Activated CD8-positive, alpha-beta memory T cell treated with anti-CD3 and anti-CD28 coated beads, Interleukin-2, amount 50 U/mL, for 48 hours (primary cell): ENCODE measurements around the gene RABL6.

Experiments
- DNase-seq: peaks from one replicate; pipeline ENCODE4 v3.0.0-alpha.2; 2020

The RABL6 gene

DNA sequence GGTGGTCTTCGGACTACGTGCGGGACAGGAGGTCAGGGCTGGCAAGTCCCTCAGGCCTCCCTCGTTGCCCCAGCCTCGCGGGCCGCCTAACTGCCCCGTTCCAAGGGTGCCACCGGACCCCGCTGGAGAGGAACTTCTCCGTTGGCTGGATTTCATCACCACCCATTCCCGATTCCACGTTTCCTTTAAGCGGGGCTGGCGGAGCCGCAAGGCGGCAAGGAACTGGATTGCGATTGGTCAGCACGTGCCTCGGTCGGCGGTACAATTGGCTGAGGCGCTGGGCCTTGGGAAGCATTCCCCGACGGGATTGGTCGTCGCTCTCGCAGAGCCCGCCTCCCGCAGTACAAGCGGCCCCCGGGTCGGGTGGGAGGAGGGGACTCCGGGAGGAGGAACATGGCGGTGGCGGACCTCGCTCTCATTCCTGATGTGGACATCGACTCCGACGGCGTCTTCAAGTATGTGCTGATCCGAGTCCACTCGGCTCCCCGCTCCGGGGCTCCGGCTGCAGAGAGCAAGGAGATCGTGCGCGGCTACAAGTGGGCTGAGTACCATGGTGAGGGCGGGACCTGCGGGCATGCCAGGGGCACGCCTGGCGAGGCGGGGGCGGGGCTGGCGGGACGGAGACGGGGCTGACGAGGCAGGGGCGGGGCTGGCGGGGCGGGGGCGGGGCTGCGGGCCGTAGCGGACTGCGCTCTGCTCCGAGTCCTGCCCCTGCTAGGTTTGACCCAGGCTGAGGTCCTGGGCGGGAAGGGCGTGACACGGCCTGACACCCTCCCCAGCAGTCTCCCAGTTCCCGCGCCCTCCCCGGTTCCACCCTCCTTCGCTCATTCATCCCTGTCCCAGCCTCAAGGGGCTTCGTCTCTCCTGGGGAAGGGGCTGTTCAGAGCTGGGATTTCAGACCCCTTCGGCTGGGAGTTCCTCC lies 41.6 kb downstream of the RABL6 start, which contains the start of gene PHPT1:
Gene PHPT1 (plus strand): TSS at position 372 of the 922 bp plus-strand sequence. CDS start 22 bp downstream, at position 394.
- peak; percentile 96 for DNase-seq

DNA sequence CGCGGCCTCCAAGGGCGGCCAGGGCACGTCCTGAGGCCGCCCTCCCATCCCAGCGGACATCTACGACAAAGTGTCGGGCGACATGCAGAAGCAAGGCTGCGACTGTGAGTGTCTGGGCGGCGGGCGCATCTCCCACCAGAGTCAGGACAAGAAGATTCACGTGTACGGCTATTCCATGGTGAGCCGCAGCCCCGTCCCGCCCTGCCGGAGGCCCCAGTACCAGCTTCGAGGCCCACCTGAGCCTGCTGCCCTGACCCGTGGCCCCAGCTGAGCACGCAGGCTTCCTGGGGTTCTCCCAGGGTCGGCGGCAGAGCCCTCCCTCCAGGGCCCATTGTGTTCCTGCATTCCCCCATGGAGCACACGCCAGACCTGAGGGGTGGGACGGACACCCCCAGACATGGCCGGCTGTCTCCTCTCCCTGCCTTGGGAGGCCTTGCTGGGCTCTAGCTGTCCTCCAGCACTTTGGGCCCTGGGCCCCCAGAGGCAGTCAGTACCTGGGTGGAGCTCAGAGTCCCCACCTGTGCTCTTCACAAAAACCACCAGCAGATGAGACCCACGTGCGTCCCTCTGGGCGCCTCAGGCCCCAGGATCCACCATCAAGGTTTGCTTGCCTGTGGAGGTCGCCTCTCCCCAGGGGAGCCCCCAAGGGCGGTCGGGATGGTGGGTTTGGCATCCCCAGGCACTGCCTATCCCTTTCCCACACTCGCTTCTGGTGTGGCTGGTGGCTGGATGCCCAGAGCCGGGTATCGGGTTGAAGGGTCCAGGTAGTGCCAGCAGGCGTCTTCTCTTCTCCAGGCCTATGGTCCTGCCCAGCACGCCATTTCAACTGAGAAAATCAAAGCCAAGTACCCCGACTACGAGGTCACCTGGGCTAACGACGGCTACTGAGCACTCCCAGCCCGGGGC lies 42.5 kb downstream of the RABL6 start:
- no peak for DNase-seq

DNA sequence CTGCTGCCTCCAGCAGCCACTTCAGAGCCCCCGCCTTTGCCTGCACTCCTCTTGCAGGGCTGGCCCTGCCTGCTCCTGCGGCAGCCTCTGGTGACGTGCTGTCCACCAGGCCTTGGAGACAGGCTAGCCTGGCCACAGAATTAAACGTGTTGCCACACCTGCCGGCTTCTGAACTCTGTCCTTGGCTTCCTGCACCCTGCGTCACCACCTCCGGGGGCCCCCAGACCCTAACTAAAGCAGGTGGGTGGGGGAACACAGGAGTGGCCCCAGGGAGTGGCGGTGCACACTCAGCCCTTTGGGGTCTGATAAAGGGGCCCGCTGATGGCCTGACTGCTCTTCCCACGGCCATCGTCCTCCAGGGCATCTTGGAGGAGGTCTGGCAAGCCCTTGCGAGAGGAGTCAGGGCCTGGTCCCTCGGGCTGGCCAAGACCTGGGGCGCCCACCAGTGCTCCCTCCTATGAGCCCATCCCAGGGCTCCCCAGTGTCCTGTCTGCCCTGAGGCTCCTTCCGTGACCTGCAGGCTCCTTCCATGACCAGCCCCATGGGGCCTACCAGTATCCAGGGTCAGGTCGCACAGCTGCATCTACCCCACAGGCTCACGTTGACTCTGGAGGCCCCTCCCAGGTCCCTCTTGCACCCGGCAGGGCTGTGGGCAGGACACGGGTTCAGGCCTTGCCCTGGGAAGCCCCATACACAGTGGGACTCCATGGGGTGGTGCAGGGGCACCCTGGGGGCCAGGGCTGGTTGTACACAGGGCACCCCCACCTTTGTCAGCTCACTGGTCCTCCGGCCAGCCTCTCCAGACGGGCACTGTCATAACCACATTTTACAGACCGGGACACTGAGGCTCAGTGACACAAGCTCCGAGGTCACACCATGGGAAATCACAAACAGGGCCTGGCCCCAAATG lies 43.4 kb downstream of the RABL6 start:
- no peak for DNase-seq

DNA sequence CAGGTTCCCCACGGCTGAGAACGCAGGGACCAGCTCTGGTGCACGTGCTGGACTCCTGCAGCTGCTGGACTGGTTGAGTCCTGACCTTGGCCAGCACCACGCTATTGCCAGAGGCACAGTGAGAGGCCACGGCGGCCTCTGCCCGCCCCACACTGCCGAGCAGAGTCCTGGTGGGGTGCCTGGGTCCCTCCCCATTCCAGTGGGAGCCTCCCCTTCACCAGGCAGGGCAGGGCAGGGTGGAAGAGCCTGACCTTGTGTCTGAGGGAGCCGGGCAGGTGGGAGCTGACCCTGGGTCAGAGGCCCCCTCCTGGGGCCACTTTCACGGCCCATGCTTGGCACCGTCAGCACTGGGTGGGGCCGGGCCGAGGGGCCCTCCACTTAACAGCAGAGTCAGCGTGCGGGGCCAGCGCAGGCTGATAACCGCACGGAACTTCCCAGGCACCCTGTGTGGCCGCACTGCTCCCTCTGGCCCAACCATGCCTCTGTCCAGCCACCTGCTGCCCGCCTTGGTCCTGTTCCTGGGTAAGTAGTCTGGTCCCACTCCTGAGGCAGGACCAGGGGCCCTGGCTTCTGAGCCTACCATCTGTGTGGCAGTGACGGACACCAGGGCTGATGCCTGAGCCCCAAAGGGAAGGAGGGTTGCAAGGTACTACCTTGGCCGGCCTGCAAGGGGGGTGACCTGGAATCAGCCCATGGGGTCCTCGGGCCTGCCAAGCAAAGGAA lies 44.4 kb downstream of the RABL6 start, which contains the start of gene MAMDC4:
Gene MAMDC4 (plus strand): TSS at position 406 of the 723 bp plus-strand sequence. CDS start 71 bp downstream, at position 477.
- DNase-seq, result no peak

DNA sequence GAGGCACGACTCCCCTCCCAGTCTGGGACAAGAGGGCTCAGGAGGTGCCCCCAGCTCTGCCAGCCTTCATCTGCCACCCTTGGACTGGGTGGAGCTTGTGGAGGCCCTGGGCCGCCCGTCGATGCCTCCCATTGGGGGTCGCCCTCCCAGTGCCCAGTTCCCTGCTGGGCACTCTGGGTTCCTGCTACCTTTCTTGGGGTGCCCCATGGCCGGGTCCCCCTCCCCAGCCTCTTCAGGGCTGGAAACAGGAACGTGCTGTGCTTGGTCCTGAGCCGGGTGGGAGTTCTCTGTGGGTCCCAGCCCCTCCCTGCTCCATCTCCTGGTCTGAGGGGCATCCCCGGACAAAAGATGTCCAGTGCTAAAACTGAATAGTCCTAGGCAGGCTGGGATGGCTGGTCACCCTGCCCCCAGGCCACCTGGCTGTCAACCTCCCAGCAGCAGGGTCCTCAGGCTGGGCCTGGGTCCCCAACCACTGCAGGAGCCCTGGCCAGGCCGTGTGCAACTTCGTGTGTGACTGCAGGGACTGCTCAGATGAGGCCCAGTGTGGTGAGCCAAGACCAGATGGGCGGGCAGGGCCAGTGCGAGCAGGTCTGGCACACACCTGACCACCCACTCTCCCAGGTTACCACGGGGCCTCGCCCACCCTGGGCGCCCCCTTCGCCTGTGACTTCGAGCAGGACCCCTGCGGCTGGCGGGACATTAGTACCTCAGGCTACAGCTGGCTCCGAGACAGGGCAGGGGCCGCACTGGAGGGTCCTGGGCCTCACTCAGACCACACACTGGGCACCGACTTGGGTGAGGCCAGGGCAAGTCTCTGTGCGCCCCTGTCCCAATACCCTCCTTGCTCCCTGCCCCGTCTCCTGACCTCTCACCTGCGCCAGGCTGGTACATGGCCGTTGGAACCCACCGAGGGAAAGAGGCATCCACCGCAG lies 45.2 kb downstream of the RABL6 start:
- DNase-seq, result no peak

DNA sequence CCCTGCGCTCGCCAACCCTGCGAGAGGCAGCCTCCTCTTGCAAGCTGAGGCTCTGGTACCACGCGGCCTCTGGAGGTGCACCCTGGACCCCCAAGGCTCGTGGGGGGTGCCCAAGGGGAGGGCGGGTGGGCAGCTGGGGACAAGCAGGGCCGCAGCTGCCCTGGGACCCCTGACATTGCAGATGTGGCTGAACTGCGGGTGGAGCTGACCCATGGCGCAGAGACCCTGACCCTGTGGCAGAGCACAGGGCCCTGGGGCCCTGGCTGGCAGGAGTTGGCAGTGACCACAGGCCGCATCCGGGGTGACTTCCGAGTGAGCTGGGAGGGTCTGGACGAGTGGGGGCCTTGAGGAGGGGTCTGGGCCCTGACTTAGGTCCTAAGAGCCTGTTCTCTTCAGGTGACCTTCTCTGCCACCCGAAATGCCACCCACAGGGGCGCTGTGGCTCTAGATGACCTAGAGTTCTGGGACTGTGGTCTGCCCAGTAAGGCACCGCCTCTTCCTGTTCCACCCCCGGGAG lies 45.9 kb downstream of the RABL6 start:
- DNase-seq, result no peak

DNA sequence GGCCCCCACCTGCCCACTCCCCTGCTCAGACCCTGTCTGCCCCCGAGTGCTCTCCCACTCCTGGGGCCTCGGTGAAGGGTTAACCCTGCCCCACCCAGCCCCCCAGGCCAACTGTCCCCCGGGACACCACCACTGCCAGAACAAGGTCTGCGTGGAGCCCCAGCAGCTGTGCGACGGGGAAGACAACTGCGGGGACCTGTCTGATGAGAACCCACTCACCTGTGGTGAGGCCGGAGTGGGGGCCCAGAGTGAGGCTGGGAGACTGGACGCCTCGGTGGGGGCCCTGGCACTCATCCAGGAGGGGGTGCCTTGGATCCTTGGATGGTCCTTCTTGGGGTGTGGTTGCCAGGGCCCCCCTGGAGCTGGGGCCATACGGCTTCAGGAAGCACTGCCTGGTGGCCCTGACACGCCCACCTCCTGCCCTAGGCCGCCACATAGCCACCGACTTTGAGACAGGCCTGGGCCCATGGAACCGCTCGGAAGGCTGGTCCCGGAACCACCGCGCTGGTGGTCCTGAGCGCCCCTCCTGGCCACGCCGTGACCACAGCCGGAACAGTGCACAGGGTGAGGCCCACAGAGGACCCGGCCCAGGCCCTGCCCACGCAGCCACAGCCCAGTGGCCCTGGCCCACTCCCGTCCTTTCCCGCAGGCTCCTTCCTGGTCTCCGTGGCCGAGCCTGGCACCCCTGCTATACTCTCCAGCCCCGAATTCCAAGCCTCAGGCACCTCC lies 46.5 kb downstream of the RABL6 start:
- peak; percentile 53 for DNase-seq

DNA sequence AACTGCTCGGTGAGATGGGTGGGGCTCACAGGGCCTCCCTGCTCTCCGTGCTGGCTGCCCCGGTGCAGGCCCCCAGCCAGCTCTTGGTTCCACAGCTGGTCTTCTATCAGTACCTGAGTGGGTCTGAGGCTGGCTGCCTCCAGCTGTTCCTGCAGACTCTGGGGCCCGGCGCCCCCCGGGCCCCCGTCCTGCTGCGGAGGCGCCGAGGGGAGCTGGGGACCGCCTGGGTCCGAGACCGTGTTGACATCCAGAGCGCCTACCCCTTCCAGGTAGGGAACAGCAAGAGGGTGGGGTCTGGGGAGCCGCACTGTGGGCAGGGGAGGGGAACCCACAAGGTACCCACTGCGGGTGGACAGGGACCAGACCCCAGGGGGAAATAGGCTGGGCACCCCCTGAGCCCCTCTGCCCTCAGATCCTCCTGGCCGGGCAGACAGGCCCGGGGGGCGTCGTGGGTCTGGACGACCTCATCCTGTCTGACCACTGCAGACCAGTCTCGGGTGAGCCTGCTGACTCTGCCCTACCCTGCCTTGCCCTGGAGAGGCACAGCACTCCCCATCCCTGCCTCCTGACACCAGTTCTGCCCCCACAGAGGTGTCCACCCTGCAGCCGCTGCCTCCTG lies 47.2 kb downstream of the RABL6 start:
- peak; percentile 51 for DNase-seq

DNA sequence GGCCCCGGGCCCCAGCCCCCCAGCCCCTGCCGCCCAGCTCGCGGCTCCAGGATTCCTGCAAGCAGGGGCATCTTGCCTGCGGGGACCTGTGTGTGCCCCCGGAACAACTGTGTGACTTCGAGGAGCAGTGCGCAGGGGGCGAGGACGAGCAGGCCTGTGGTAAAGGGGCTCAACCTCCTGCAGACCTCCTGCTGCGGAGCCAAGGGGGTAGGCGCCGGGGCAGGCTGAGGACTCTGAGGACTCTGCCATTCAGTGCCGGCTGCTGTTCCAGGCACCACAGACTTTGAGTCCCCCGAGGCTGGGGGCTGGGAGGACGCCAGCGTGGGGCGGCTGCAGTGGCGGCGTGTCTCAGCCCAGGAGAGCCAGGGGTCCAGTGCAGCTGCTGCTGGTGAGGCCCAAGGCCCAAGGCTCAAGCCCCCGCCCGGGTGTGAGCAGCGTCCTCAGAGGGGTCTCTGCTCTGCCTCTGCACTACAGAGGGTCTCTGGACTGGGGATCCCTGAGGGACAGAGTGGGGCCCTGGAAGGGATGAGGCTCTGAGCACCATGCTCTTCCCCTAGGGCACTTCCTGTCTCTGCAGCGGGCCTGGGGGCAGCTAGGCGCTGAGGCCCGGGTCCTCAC lies 47.8 kb downstream of the RABL6 start:
- peak; percentile 51 for DNase-seq

DNA sequence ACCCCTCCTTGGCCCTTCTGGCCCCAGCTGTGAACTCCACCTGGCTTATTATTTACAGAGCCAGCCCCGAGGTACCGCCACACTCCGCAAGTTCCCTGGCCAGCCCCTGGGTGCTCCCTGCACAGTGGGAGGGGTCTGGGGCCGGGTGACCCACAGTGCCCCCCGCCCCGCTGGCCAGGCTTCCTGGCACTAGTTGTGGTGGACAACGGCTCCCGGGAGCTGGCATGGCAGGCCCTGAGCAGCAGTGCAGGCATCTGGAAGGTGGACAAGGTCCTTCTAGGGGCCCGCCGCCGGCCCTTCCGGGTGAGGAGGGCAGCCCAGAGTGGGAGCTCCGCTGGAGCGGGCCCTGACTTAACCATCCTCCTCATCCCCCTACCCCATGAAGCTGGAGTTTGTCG lies 48.3 kb downstream of the RABL6 start:
- peak; percentile 52 for DNase-seq

DNA sequence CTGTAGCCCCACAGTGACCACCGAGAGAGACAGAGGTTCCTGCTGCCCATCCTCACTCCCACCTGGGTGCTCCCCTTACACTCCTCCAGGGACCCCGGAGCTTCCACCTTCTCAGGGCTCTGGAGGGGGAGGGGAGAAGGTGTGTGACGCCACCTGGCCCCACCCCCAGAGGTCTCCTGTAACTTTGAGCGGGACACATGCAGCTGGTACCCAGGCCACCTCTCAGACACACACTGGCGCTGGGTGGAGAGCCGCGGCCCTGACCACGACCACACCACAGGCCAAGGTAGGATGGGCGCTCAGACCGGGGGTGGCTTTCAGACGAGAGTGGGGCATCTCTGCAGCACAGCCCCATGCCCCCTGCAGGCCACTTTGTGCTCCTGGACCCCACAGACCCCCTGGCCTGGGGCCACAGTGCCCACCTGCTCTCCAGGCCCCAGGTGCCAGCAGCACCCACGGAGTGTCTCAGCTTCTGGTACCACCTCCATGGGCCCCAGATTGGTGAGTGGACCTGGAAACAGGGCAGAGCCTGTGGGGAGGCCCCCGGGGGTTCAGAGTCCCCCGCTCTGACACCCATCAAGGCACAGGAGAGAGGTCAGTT lies 48.9 kb downstream of the RABL6 start:
- DNase-seq, result peak; percentile 55

DNA sequence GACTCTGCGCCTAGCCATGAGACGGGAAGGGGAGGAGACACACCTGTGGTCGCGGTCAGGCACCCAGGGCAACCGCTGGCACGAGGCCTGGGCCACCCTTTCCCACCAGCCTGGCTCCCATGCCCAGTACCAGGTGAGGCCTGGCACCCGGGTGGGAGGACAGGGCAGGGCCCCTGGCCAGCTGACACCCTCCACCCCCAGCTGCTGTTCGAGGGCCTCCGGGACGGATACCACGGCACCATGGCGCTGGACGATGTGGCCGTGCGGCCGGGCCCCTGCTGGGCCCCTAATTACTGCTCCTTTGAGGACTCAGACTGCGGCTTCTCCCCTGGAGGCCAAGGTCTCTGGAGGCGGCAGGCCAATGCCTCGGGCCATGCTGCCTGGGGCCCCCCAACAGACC lies 49.4 kb downstream of the RABL6 start:
- DNase-seq, result no peak

DNA sequence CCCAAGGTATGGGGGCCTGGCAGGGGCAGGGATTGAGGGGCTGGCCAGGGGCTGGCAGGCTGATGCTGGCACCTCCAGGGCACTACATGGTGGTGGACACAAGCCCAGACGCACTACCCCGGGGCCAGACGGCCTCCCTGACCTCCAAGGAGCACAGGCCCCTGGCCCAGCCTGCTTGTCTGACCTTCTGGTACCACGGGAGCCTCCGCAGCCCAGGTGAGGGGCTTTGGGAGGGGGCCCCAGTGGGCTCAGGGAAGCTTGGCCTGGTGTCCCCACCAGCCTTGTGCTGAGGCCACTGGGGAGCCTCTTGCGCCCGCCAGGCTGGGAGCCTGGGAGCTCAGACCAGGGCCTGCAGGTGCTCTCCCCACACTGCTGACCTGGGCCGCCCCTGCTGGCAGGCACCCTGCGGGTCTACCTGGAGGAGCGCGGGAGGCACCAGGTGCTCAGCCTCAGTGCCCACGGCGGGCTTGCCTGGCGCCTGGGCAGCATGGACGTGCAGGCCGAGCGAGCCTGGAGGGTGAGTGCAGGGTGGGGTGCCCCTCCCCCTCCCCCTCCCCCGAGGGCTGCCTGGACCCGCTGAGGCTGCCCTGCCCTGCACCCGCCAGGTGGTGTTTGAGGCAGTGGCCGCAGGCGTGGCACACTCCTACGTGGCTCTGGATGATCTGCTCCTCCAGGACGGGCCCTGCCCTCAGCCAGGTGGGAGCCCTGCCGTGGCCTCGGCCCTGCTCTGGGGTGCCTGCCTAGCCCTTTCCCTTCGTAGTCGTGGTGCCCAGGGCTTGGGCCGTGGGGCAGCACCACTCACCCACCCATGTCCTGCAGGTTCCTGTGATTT lies 50.0 kb downstream of the RABL6 start:
- DNase-seq, result peak; percentile 55

DNA sequence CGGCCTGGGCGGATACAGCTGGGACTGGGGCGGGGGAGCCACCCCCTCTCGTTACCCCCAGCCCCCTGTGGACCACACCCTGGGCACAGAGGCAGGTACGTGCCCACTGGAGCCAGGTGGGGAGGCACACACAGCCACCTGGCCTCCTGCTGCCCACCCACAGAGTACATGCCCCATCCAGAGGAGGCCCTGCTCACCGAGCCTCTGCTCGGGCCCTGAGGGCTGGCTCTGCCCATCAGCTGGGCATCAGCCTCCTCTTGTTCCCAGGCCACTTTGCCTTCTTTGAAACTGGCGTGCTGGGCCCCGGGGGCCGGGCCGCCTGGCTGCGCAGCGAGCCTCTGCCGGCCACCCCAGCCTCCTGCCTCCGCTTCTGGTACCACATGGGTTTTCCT lies 50.7 kb downstream of the RABL6 start:
- no peak for DNase-seq

DNA sequence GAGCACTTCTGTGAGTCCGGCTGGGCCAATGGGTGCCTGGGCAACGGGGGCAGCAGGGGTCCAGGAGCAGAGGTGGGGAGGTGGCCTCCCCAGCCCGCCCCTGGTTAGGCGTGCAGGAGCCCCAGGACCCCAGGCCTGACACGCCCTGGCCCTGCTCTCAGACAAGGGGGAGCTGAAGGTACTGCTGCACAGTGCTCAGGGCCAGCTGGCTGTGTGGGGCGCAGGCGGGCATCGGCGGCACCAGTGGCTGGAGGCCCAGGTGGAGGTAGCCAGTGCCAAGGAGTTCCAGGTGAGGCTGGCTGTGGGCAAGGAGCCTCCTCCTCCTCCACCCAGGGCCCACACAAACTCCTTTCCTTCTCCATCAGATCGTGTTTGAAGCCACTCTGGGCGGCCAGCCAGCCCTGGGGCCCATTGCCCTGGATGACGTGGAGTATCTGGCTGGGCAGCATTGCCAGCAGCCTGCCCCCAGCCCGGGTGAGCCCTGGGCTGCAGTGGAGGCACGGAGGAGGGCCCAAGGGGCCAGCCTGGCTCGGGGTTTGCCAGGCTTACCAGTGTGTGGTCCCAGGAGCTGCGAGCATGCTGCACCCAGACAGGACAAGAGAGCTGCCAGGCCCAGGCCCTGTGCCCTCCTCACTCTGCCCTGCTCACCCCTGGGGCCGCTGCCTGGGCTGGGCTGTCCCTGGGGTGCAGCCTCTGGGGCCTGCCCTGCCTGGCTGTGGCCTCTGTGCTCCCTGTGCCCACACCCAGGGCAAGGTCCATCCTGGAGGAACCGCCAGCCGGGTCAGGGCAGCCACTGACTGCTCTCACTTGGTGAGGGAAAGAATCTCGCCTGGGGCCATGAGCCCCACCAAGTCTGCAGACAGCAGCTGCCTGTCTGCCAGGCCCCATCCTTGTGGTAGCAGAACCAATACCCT lies 51.4 kb downstream of the RABL6 start:
- no peak for DNase-seq

DNA sequence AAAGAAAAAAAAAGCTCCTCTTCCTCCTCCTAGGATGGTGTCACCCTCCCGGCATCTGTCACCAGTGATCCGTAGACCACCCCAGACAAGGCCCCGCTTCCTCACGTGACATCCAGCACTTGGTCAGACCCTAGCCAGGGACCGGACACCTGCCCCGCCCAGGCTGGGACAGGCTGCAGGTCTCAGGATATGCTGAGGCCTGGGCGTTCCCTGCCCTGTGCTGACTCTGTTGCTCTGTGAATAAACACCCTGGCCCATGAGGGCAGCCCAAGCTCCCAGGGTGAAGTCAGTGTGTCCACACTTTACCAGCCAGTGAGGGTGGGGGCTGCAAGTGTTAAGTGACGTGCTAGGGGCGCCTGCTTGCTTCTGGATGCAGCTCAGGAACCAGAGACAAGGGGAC lies 52.8 kb downstream of the RABL6 start:
- DNase-seq, result no peak
